Loucy (cell line): ENCODE results near the gene BEGAIN.

Experiments used
- H2AFZ ChIP-seq: fragments of 200-600 bp; sonication (generic); 2 replicates; pipeline ENCODE4 v1.6.0; 2016; ENCODE audit warnings: antibody characterized with exemption, mild to moderate bottlenecking, low read length, moderate library complexity
- H3F3A ChIP-seq: fragments of 200-600 bp; 2 replicates; pipeline ENCODE4 v1.6.0; 2016; ENCODE audit warnings: antibody characterized with exemption, low read depth, mild to moderate bottlenecking
- H3K27me3 ChIP-seq: fragments of 200-600 bp; sonication (generic); 2 replicates; pipeline ENCODE4 v1.6.1; 2014; ENCODE audit warnings: low read length, mild to moderate bottlenecking; ENCODE audit not compliant: insufficient read depth, poor library complexity, severe bottlenecking
- H3K36me3 ChIP-seq: fragments of 200-600 bp; sonication (generic); 2 replicates; pipeline ENCODE4 v1.6.1; 2016; ENCODE audit warnings: low read length; ENCODE audit not compliant: insufficient read depth
- H3K4me1 ChIP-seq: fragments of 200-600 bp; sonication (generic); 2 replicates; pipeline ENCODE4 v1.5.1; 2014; ENCODE audit warnings: low read length, mild to moderate bottlenecking; ENCODE audit not compliant: insufficient read depth, poor library complexity, severe bottlenecking
- H3K4me2 ChIP-seq: fragments of 200-600 bp; sonication (generic); 2 replicates; pipeline ENCODE4 v1.6.0; 2014; ENCODE audit warnings: antibody characterized with exemption, low read length, low read depth, mild to moderate bottlenecking; ENCODE audit not compliant: poor library complexity, severe bottlenecking
- H3K4me3 ChIP-seq: fragments of 200-600 bp; sonication (generic); 2 replicates; pipeline ENCODE4 v1.5.1; 2014; ENCODE audit warnings: low read length, mild to moderate bottlenecking, mixed read lengths; ENCODE audit not compliant: poor library complexity, severe bottlenecking
- H3K79me2 ChIP-seq: fragments of 200-600 bp; sonication (generic); 2 replicates; pipeline ENCODE4 v1.6.1; 2014; ENCODE audit warnings: low read length; ENCODE audit not compliant: insufficient read depth
- H3K9ac ChIP-seq: fragments of 200-600 bp; sonication (generic); 2 replicates; pipeline ENCODE4 v1.6.0; 2014; ENCODE audit warnings: mild to moderate bottlenecking, low read depth, low read length, moderate library complexity; ENCODE audit not compliant: poor library complexity, severe bottlenecking
- H3K9me2 ChIP-seq: fragments of 200-600 bp; sonication (generic); replicated peaks from 2 replicates; pipeline ENCODE4 v1.6.1; 2016; ENCODE audit warnings: low read depth, low read length, mixed read lengths
- H3K9me3 ChIP-seq: fragments of 200-600 bp; sonication (generic); 2 replicates; pipeline ENCODE4 v1.6.1; 2014; ENCODE audit warnings: mild to moderate bottlenecking, antibody characterized with exemption, low read length, low read depth; ENCODE audit not compliant: insufficient read depth
- H4K20me1 ChIP-seq: fragments of 200-600 bp; sonication (generic); 2 replicates; pipeline ENCODE4 v1.6.0; 2014; ENCODE audit warnings: antibody characterized with exemption, low read length, mild to moderate bottlenecking; ENCODE audit not compliant: insufficient read depth, poor library complexity, severe bottlenecking
- EZH2phosphoT487 ChIP-seq: fragments of 200-600 bp; IDR thresholded peaks from 2 replicates; pipeline ENCODE4 v1.6.1; 2018; ENCODE audit warnings: antibody characterized with exemption, mild to moderate bottlenecking, moderate library complexity, borderline replicate concordance
- TF ChIP-seq, protein P1 (sequence below): fragments of 200-600 bp; sonication (generic); conservative IDR thresholded peaks from 2 replicates; pipeline ENCODE4 v1.5.1; 2014; ENCODE audit warnings: mild to moderate bottlenecking, antibody characterized with exemption, low read length

BEGAIN gene

GRCh38 chr14:100593751-100594624 is 6.8 kb upstream of the BEGAIN start:
- Histone ChIP-seq H3K4me2 (no peak overlapping the region), H3K79me2 (no peaks in the 10 kb centered on the region), H2AFZ (no peak overlapping the region), H4K20me1 (no peaks in the 10 kb centered on the region), H3K9me3 (no peaks in the 10 kb centered on the region), H3K9me2 (no peaks in the 10 kb centered on the region), H3K4me3 (no peak overlapping the region), H3K27me3 (no peaks in the 10 kb centered on the region), H3K9ac (no peak overlapping the region), H3K4me1 (no peaks in the 10 kb centered on the region), H3K36me3 (no peaks in the 10 kb centered on the region), H3F3A (no peaks in the 10 kb centered on the region)
- TF ChIP-seq, protein P1, sequence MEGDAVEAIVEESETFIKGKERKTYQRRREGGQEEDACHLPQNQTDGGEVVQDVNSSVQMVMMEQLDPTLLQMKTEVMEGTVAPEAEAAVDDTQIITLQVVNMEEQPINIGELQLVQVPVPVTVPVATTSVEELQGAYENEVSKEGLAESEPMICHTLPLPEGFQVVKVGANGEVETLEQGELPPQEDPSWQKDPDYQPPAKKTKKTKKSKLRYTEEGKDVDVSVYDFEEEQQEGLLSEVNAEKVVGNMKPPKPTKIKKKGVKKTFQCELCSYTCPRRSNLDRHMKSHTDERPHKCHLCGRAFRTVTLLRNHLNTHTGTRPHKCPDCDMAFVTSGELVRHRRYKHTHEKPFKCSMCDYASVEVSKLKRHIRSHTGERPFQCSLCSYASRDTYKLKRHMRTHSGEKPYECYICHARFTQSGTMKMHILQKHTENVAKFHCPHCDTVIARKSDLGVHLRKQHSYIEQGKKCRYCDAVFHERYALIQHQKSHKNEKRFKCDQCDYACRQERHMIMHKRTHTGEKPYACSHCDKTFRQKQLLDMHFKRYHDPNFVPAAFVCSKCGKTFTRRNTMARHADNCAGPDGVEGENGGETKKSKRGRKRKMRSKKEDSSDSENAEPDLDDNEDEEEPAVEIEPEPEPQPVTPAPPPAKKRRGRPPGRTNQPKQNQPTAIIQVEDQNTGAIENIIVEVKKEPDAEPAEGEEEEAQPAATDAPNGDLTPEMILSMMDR = no peak
- TF ChIP-seq EZH2phosphoT487 = no peak

DNA sequence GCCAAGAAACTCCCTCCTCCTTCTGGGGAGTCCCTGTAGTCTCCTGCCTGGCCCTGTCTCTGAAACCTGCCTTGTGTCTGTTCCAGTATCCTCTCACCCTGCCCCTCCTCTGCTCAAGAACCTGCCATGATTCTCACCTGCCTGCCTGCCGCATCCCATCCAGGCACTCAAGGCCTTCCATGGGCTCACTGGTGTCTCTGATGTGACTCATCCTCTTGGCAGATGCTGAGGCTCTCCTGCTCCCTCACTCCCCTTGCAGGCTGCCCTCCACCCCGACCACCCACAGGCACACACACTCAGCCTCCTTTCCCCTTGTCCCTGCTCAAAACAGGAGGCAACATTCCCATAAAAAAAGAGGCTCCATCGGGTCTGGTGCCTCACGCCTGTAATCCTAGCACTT is 5.8 kb upstream of the BEGAIN start:
- Histone ChIP-seq H3K27me3 (no peaks in the 10 kb centered on the region), H3K4me3 (no peak overlapping the region), H3K4me1 (peaks cover 8% of the 10 kb centered on the region), H3K9me2 (no peaks in the 10 kb centered on the region), H2AFZ (no peak overlapping the region), H3K4me2 (no peak overlapping the region), H4K20me1 (no peaks in the 10 kb centered on the region), H3K9ac (no peak overlapping the region), H3F3A (peaks cover 3% of the 10 kb centered on the region; the same call in 1 of the 2 replicates), H3K9me3 (no peaks in the 10 kb centered on the region), H3K36me3 (no peaks in the 10 kb centered on the region), H3K79me2 (no peaks in the 10 kb centered on the region)
- TF ChIP-seq, protein P1 = no peak
- TF ChIP-seq EZH2phosphoT487 = no peak

DNA sequence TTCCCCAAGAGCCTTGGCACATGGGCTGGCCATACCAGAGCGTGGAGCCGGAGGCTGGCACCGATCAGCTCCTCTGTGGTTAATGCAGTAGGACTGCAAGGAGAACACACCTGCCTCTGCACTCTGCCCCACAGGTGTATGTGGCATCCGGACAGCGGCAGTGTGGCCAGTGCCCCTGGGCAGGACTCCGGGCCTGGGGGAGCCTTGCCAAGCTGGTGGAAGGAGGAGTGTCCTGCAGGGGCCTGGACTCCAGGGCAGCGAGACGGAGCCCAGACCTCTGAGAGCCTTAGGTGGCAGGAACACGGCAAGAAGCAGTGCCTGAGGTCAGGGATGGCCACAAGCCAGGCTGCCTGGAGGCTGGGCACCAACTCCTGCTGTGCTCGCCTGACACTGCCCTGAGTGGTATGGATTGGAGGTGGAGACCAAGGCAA is 5.3 kb upstream of the BEGAIN start:
- TF ChIP-seq, protein P1 = no peak
- no peak for TF ChIP-seq EZH2phosphoT487
- Histone ChIP-seq H3K9me2 (no peaks in the 10 kb centered on the region), H4K20me1 (no peaks in the 10 kb centered on the region), H3K4me3 (no peak overlapping the region), H3K79me2 (no peaks in the 10 kb centered on the region), H3F3A (peaks cover 3% of the 10 kb centered on the region; the same call in 1 of the 2 replicates), H3K9ac (no peak overlapping the region), H3K4me2 (no peak overlapping the region), H2AFZ (no peak overlapping the region), H3K36me3 (no peaks in the 10 kb centered on the region), H3K9me3 (no peaks in the 10 kb centered on the region), H3K27me3 (no peaks in the 10 kb centered on the region), H3K4me1 (peaks cover 13% of the 10 kb centered on the region)
